ENCODE data around the gene KAZN. TPM values are rescaled to one million over a fixed set of nuclear protein-coding genes. Genes with fewer than 3 reads are reported as not detected.

The KAZN gene
- total and polyA plus RNA-seq, 2 of the 8 experiments (the other 6 are each of a cell fraction or from before 2014, with no cell fraction given): 3.7 to 11.8 TPM

GRCh38 chr1:14955402-14955801, 356.9 kb downstream of the KAZN start (continued):
- TF ChIP-seq TBP (IDR thresholded peaks at IDR 0.05; ENCODE audit: low read depth, low read length) (no peak), ATF3 (IDR thresholded peaks at IDR 0.05; ENCODE audit: insufficient read depth, low read depth, low read length) (no peak)
